H1 (cell line): ENCODE measurements around the gene FAM72A. TPM values are rescaled to one million over a fixed set of nuclear protein-coding genes. Genes with fewer than 3 reads are reported as not detected.
"Not testable (repeated sequence)": the region's sequence is repeated elsewhere in the genome, so short reads cannot be mapped to it uniquely, and the experiment has no call there.

Experiments
- CTCF ChIA-PET: fragments of 300-600 bp; sonication (Branson Sonifier 250); formaldehyde crosslinking; loops from one replicate; lab custom pipeline; 2021; ENCODE audit not compliant: partially characterized antibody; lab: Charles Lee
- POLR2A ChIA-PET: fragments of 300-600 bp; sonication (Branson Sonifier 250); formaldehyde crosslinking; loops from one replicate; lab custom pipeline; 2021; ENCODE audit warnings: inconsistent platforms; ENCODE audit not compliant: partially characterized antibody; lab: Charles Lee
- DNase-seq, 2 experiments: peaks; one replicate each; pipeline versions ENCODE4 v3.0.0 to v3.0.0-alpha.2; 2010 to 2022; ENCODE audit warnings: low spot score in 2 of 2, low read depth in 1 of 2, mixed read lengths in 1 of 2
- FAIRE-seq: peaks from 2 replicates; lab custom pipeline; 2011; peaks lifted over from hg19 to GRCh38; lab: Jason Lieb, UNC
- H2AFZ ChIP-seq: 2 replicates; pipeline ENCODE4 v1.8.1; 2012; ENCODE audit warnings: low read length, inconsistent platforms
- H2AK5ac ChIP-seq: 2 replicates; pipeline ENCODE4 v1.6.1; 2013; ENCODE audit warnings: low read depth, low read length
- H2BK120ac ChIP-seq: replicated peaks from 2 replicates; pipeline ENCODE3; 2013; ENCODE audit warnings: low read depth, low read length, inconsistent platforms
- H2BK12ac ChIP-seq: 2 replicates; pipeline ENCODE4 v1.6.1; 2013; ENCODE audit warnings: low read depth, low read length
- H2BK15ac ChIP-seq: 2 replicates; pipeline ENCODE4 v1.6.1; 2013; ENCODE audit warnings: low read length
- H2BK20ac ChIP-seq: 2 replicates; pipeline ENCODE4 v1.6.1; 2013; ENCODE audit warnings: low read length
- H2BK5ac ChIP-seq: 2 replicates; pipeline ENCODE4 v1.6.1; 2013; ENCODE audit warnings: low read depth, low read length
- H3K14ac ChIP-seq: 2 replicates; pipeline ENCODE4 v1.6.1; 2013; ENCODE audit warnings: inconsistent platforms; ENCODE audit not compliant: insufficient read length
- H3K18ac ChIP-seq: 2 replicates; pipeline ENCODE4 v1.6.1; 2013; ENCODE audit warnings: low read length; ENCODE audit errors: extremely low read depth
- H3K23ac ChIP-seq: 2 replicates; pipeline ENCODE4 v1.6.1; 2013; ENCODE audit warnings: inconsistent platforms; ENCODE audit not compliant: insufficient read length
- H3K23me2 ChIP-seq: 2 replicates; pipeline ENCODE4 v1.6.1; 2013; ENCODE audit warnings: low read depth, low read length
- H3K27ac ChIP-seq: 2 replicates; pipeline ENCODE4 v1.6.1; 2011; ENCODE audit warnings: low read depth, low read length, inconsistent platforms
- H3K27me3 ChIP-seq, 4 experiments: replicated peaks in 1 of 4; 1 replicate in 1 of 4; 2 replicates in 3 of 4; pipeline versions ENCODE4 v1.6.1 to v1.8.1; 2011 to 2013; ENCODE audit warnings: low read length in 3 of 4, mild to moderate bottlenecking in 3 of 4, inconsistent platforms in 2 of 4, mixed read lengths in 2 of 4, moderate library complexity in 1 of 4; ENCODE audit not compliant: control insufficient read depth in 3 of 4, insufficient read depth in 3 of 4; ENCODE audit errors: extremely low read depth in 1 of 4
- H3K36me3 ChIP-seq, 4 experiments: 2 replicates each; pipeline versions ENCODE4 v1.6.1 to v1.8.1; 2011 to 2013; ENCODE audit warnings: mild to moderate bottlenecking in 4 of 4, low read length in 3 of 4, moderate library complexity in 2 of 4, control low read depth in 1 of 4, inconsistent platforms in 1 of 4; ENCODE audit not compliant: insufficient read depth in 4 of 4, control insufficient read depth in 2 of 4
- H3K4ac ChIP-seq: replicated peaks from 2 replicates; pipeline ENCODE3; 2013; ENCODE audit warnings: low read length, low read depth, mixed read lengths, inconsistent platforms; ENCODE audit not compliant: insufficient read length
- H3K4me1 ChIP-seq, 4 experiments: replicated peaks in 1 of 4; 1 replicate in 1 of 4; 2 replicates in 3 of 4; pipeline versions ENCODE4 v1.6.1 to v1.8.1; 2011 to 2013; ENCODE audit warnings: low read length in 3 of 4, inconsistent platforms in 2 of 4, mixed read lengths in 1 of 4; ENCODE audit not compliant: insufficient read depth in 4 of 4, control insufficient read depth in 3 of 4
- H3K4me2 ChIP-seq, 2 experiments: 2 replicates each; pipeline versions ENCODE4 v1.6.1 to v1.8.1; 2011 to 2013; ENCODE audit warnings: low read depth in 2 of 2, low read length in 2 of 2, control low read depth in 1 of 2, inconsistent platforms in 1 of 2, mild to moderate bottlenecking in 1 of 2; ENCODE audit not compliant: insufficient read depth in 1 of 2
- H3K4me3 ChIP-seq, 4 experiments: fragments of 200-600, 300-600 bp in 1 of 4; sonication (generic), shearing (Covaris generic), sonication (Bioruptor Twin) in 1 of 4; 2 replicates each; pipeline versions ENCODE4 v1.5.1 to v1.8.1; 2011 to 2016; ENCODE audit warnings: low read length in 4 of 4, low read depth in 3 of 4, control low read depth in 2 of 4, inconsistent platforms in 2 of 4, mild to moderate bottlenecking in 2 of 4, mixed read lengths in 1 of 4, moderate library complexity in 1 of 4; ENCODE audit not compliant: insufficient read depth in 2 of 4; ENCODE audit errors: extremely low read depth in 1 of 4
- H3K56ac ChIP-seq: replicated peaks from 2 replicates; pipeline ENCODE3; 2013; ENCODE audit warnings: low read depth, mild to moderate bottlenecking, mixed read lengths, low read length, inconsistent platforms; ENCODE audit not compliant: insufficient read length
- H3K79me1 ChIP-seq: 2 replicates; pipeline ENCODE4 v1.6.1; 2013; ENCODE audit warnings: low read depth, low read length, control low read depth
- H3K79me2 ChIP-seq, 2 experiments: 2 replicates each; pipeline versions ENCODE4 v1.6.1 to v1.8.1; 2012 to 2013; ENCODE audit warnings: low read length in 2 of 2, mild to moderate bottlenecking in 2 of 2, inconsistent platforms in 1 of 2; ENCODE audit not compliant: insufficient read depth in 2 of 2, control insufficient read depth in 1 of 2
- H3K9ac ChIP-seq, 4 experiments: replicated peaks in 1 of 4; 1 replicate in 1 of 4; 2 replicates in 3 of 4; pipeline versions ENCODE4 v1.6.1 to v1.8.1; 2011 to 2013; ENCODE audit warnings: low read depth in 3 of 4, low read length in 3 of 4, control low read depth in 2 of 4, mild to moderate bottlenecking in 2 of 4, moderate library complexity in 2 of 4, inconsistent platforms in 1 of 4; ENCODE audit errors: extremely low read depth in 1 of 4
- H3K9me3 ChIP-seq, 2 experiments: 2 replicates each; pipeline versions ENCODE4 v1.6.1 to v1.8.1; 2012 to 2013; ENCODE audit warnings: mild to moderate bottlenecking in 2 of 2, moderate library complexity in 2 of 2, control low read depth in 1 of 2, inconsistent platforms in 1 of 2, low read depth in 1 of 2, low read length in 1 of 2, mixed read lengths in 1 of 2; ENCODE audit not compliant: insufficient read depth in 2 of 2
- H4K20me1 ChIP-seq, 2 experiments: replicated peaks in 1 of 2; 2 replicates each; pipeline versions ENCODE3 to v1.8.1; 2011 to 2013; ENCODE audit warnings: inconsistent platforms in 2 of 2, low read length in 2 of 2, mild to moderate bottlenecking in 1 of 2; ENCODE audit not compliant: insufficient read depth in 2 of 2, control insufficient read depth in 1 of 2
- H4K5ac ChIP-seq: 2 replicates; pipeline ENCODE4 v1.6.1; 2013; ENCODE audit warnings: low read length, low read depth, mixed read lengths, inconsistent platforms; ENCODE audit not compliant: insufficient read length
- H4K8ac ChIP-seq: 2 replicates; pipeline ENCODE4 v1.8.0; 2013; ENCODE audit warnings: mild to moderate bottlenecking, moderate library complexity, low read length, inconsistent platforms; ENCODE audit not compliant: insufficient read depth; ENCODE audit errors: extremely low read depth
- H4K91ac ChIP-seq: replicated peaks from 2 replicates; pipeline ENCODE3; 2013; ENCODE audit warnings: low read length, mixed read lengths, inconsistent platforms; ENCODE audit not compliant: insufficient read length
- WGBS, 2 experiments: shearing (Covaris generic) in 1 of 2; methylation state at CpG; one replicate each; pipeline versions ENCODE4 v1.1.6 to v1.1.7; 2013 to 2015; ENCODE audit warnings: low lambda C conversion rate in 2 of 2, mixed read lengths in 2 of 2, inconsistent platforms in 1 of 2, low coverage in 1 of 2, missing lambda C conversion rate in 1 of 2; ENCODE audit not compliant: insufficient replicate concordance in 2 of 2, insufficient coverage in 1 of 2, insufficient read length in 1 of 2; ENCODE audit errors: extremely low coverage in 1 of 2, missing lambda C conversion rate in 1 of 2; 5-methylcytosine and 5-hydroxymethylcytosine counted together
- polyA plus RNA-seq, 7 experiments: library from polyadenylated mRNA; depleted of rRNA in 3 of 7; stranded (reverse) in 5 of 7; unstranded in 2 of 7; fragments of >200 nt in 5 of 7; fragments of 200-250 nt in 2 of 7; gene quantifications; 1 replicate in 5 of 7; 2 replicates in 1 of 7; 4 replicates in 1 of 7; pipeline versions ENCODE4 v1.2.1 to v1.2.3, GENCODE V29; 2011 to 2013; ENCODE audit warnings: missing spikeins in 2 of 7, mixed read lengths in 2 of 7
- total RNA-seq: library from RNA; stranded (reverse); fragmentation: NEBNext Ultra II Directional; extraction: Animal tissue kit (Norgen Biotek cat#: 25700); gene quantifications from 2 replicates; pipeline ENCODE4 v1.2.1, GENCODE V29; 2021

The FAM72A gene
- total and polyA plus RNA-seq, 2 of the 8 experiments (the other 6 are each of a cell fraction or from before 2014, with no cell fraction given): 10.7 to 23.0 TPM

DNA sequence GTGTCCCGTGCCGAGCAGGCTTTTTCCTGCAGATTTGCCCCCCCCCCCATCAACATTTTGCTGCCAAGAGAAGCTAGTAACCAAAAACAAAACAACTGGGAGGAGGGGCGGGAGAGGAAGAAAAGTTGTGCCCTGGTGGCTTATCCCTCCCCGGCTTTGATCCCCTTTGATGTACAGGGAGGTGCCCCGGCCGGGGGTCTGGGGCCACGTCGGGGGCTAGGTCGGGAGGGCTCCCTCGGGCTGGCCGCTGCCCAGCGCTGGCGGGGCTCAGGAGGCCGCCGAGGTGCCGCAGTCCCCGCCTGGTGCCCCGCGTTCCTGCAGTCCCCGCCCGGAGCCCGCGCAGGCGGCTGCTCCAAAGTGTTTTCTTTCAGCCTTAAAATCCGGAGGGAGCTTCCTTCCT lies 2.2 kb upstream of the FAM72A start:
- peak in 1 of 2 experiments; percentile 53 for DNase-seq
- POLR2A ChIA-PET: not testable (repeated sequence)

DNA sequence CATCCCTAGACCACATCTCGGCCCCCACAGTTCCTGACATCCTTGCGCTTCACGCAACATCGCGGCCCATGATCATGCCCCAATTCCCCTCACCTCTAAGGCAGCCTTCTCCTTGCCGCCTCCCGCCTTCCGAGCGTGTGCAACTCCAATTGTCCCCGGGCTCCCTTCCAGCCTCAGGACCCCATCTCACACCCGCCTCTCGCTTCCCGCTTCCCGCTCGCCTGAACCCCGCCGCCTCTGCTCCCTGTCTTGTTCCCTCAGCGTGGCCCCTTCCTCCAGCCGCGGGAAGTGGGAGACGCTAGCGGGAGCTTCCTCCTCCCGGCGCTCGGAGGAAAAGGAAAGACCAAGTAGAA lies 1.5 kb upstream of the FAM72A start:
- H3K79me2 ChIP-seq, H4K20me1 ChIP-seq, H4K5ac ChIP-seq, H2BK12ac ChIP-seq, DNase-seq, H4K8ac ChIP-seq, H3K9ac ChIP-seq, CTCF ChIA-PET, H3K79me1 ChIP-seq, H3K56ac ChIP-seq, H3K23ac ChIP-seq, H2BK5ac ChIP-seq, H3K27ac ChIP-seq, H3K4me1 ChIP-seq, H2BK20ac ChIP-seq, POLR2A ChIA-PET, H4K91ac ChIP-seq, H3K18ac ChIP-seq, H3K27me3 ChIP-seq, H3K36me3 ChIP-seq, H2AFZ ChIP-seq, FAIRE-seq, H3K9me3 ChIP-seq, H3K23me2 ChIP-seq, H3K14ac ChIP-seq, H2BK120ac ChIP-seq, H2AK5ac ChIP-seq, H2BK15ac ChIP-seq, H3K4ac ChIP-seq: not testable (repeated sequence)
- Histone ChIP-seq H3K4me3 (peak overlapping the region in 2 of 4 experiments; percentile 39 to 40; a peak in 2 of 8 replicates), H3K4me2 (peak overlapping the region in 1 of 2 experiments; percentile 38; a peak in 2 of 4 replicates)
- no CpG with 5 or more reads among the region's 25 CpGs for WGBS, 2 experiments

More for the DNA sequence above, 2.2 kb upstream of the FAM72A start:
- H3K27ac ChIP-seq, H3K23me2 ChIP-seq, H2BK20ac ChIP-seq, H3K27me3 ChIP-seq, H3K79me2 ChIP-seq, H3K18ac ChIP-seq, H4K20me1 ChIP-seq, H3K56ac ChIP-seq, H2BK5ac ChIP-seq, H3K9ac ChIP-seq, H3K14ac ChIP-seq, FAIRE-seq, H4K8ac ChIP-seq, H2BK120ac ChIP-seq, H2AFZ ChIP-seq, H2BK12ac ChIP-seq, H4K5ac ChIP-seq, H3K4me1 ChIP-seq, CTCF ChIA-PET, H3K23ac ChIP-seq, H3K79me1 ChIP-seq, H2AK5ac ChIP-seq, H2BK15ac ChIP-seq, H3K36me3 ChIP-seq, H3K9me3 ChIP-seq, H4K91ac ChIP-seq, H3K4ac ChIP-seq: not testable (repeated sequence)
- WGBS, 2 experiments: 0% methylated on average over 1 of the region's 25 CpGs; no CpG with 5 or more reads in 1 of the 2 experiments
- Histone ChIP-seq H3K4me2 (peak overlapping the region in 1 of 2 experiments; percentile 53; a peak in 2 of 4 replicates), H3K4me3 (peak overlapping the region in 2 of 4 experiments; percentile 30 to 54; a peak in 5 of 8 replicates)
